ENCODE measurements around the gene NNMT. TPM values are rescaled to one million over a fixed set of nuclear protein-coding genes. Genes with fewer than 3 reads are reported as not detected.

Gene NNMT
- total RNA-seq, 1 experiment from 2014 or later, result not detected

GRCh38 chr11:114353443-114353842 is 57.2 kb downstream of the NNMT start (continued):
- TF ChIP-seq EZH2 (IDR thresholded peaks at IDR 0.05) (no peak), CTCF (IDR thresholded peaks at IDR 0.05 in 2 of 3, conservative IDR thresholded peaks at IDR 0.05 in 1 of 3; ENCODE audit: borderline replicate concordance in 1 of 3, insufficient read depth in 1 of 3, low read depth in 2 of 3, low read length in 2 of 3) (no peak), CBX3 (IDR thresholded peaks at IDR 0.05; ENCODE audit: low read depth) (no peak), SP1 (IDR thresholded peaks at IDR 0.05; ENCODE audit: low read depth) (no peak), ZFX (IDR thresholded peaks at IDR 0.05) (no peak), SIN3A (IDR thresholded peaks at IDR 0.05; ENCODE audit: low read depth) (no peak)

- H3K79me2 ChIP-seq (ENCODE audit: insufficient read depth, low read length), result no peaks in the 10 kb centered on the region
- no peaks in the 10 kb centered on the region for H3K9me3 ChIP-seq (ENCODE audit: control insufficient read depth in 1 of 2, insufficient read depth in 1 of 2, low read depth in 1 of 2, low read length in 2 of 2)
- ChIA-PET POLR2A (no interaction called here), CTCF (no interaction called here), RAD21 (ENCODE audit: low non-redundant PET in 1 of 2, low total read pairs in 2 of 2, uncharacterized antibody in 2 of 2, unreplicated experiment in 2 of 2) (no interaction called here)
- no peak overlapping the region for H3K27ac ChIP-seq (ENCODE audit: low read depth, low read length)
- H3K36me3 ChIP-seq (ENCODE audit: control insufficient read depth in 1 of 2, insufficient read depth in 2 of 2, low read length in 2 of 2), result no peaks in the 10 kb centered on the region
- H3K4me2 ChIP-seq (ENCODE audit: low read length), result no peak overlapping the region
- DNase-seq (ENCODE audit: low read depth, low spot score) (no peak), ATAC-seq (no peak)
- BruUV-seq (replicated peaks), result no TSS peak
- no peak overlapping the region for H2AFZ ChIP-seq (ENCODE audit: low read depth, low read length, poor library complexity, severe bottlenecking)
- intact Hi-C loops (cut with micrococcal nuclease), result no loop called here
- H3K9ac ChIP-seq (ENCODE audit: low read length), result no peak overlapping the region
- no peaks in the 10 kb centered on the region for H4K20me1 ChIP-seq (ENCODE audit: insufficient read depth)
- no peak for TF ChIP-seq EGR1 (IDR thresholded peaks at IDR 0.05; ENCODE audit: low read depth)
- TF ChIP-seq EZH2 (IDR thresholded peaks at IDR 0.05), result no peak
- no peak for TF ChIP-seq ZFX (IDR thresholded peaks at IDR 0.05)
- TF ChIP-seq SIN3A (IDR thresholded peaks at IDR 0.05; ENCODE audit: low read depth), result no peak
- TF ChIP-seq RAD21 (IDR thresholded peaks at IDR 0.05; ENCODE audit: low read depth), result no peak
- H3K4me1 ChIP-seq (ENCODE audit: control insufficient read depth in 1 of 2, insufficient read depth in 2 of 2, low read length in 2 of 2), result no peaks in the 10 kb centered on the region
- H3K9me2 ChIP-seq (ENCODE audit: insufficient read depth), result no peaks in the 10 kb centered on the region
- H3K4me3 ChIP-seq (replicated peaks in 1 of 2; ENCODE audit: low read depth in 1 of 2, low read length in 2 of 2), result no peak overlapping the region
- H3K27me3 ChIP-seq (ENCODE audit: insufficient read depth, low read length), result no peaks in the 10 kb centered on the region
These were observed 57.9 kb downstream of the NNMT start for GRCh38 chr11:114354076-114354475.

Measured in HCT116 (cell line).